Neuron (in vitro differentiated cells): ENCODE measurements around the gene CSTPP1.
"Not testable (repeated sequence)": the region's sequence is repeated elsewhere in the genome, so short reads cannot be mapped to it uniquely, and the experiment has no call there.

Experiments
- H2AFZ ChIP-seq: one replicate; pipeline ENCODE4 v1.6.1; 2013; ENCODE audit warnings: low read depth, mild to moderate bottlenecking, inconsistent platforms, low read length, moderate library complexity
- H3K27me3 ChIP-seq: one replicate; pipeline ENCODE4 v1.6.1; 2013; ENCODE audit warnings: low read length; ENCODE audit not compliant: insufficient read depth
- H3K36me3 ChIP-seq: one replicate; pipeline ENCODE4 v1.6.1; 2013; ENCODE audit warnings: low read length; ENCODE audit not compliant: insufficient read depth
- H3K4me1 ChIP-seq: one replicate; pipeline ENCODE4 v1.6.1; 2013; ENCODE audit warnings: low read length; ENCODE audit not compliant: insufficient read depth
- H3K4me3 ChIP-seq: 2 replicates; pipeline ENCODE4 v1.5.1; 2013; ENCODE audit warnings: mild to moderate bottlenecking, low read length, moderate library complexity
- H3K9me3 ChIP-seq: one replicate; pipeline ENCODE4 v1.6.1; 2013; ENCODE audit warnings: low read length

Gene CSTPP1

GRCh38 chr11:47096871-47097270 lies 160.3 kb downstream of the CSTPP1 start:
- H3K36me3 ChIP-seq, H2AFZ ChIP-seq, H3K27me3 ChIP-seq, H3K9me3 ChIP-seq, H3K4me3 ChIP-seq, H3K4me1 ChIP-seq: not testable (repeated sequence)

- not testable (repeated sequence) for H3K27me3 ChIP-seq, H3K9me3 ChIP-seq, H2AFZ ChIP-seq, H3K4me3 ChIP-seq, H3K36me3 ChIP-seq
- H3K4me1 ChIP-seq, result peaks cover 15% of the 10 kb centered on the region
Observed at GRCh38 chr11:47098223-47098622, 161.7 kb downstream of the CSTPP1 start.

GRCh38 chr11:47099214-47099917 lies 162.8 kb downstream of the CSTPP1 start:
- no peaks in the 10 kb centered on the region for H3K27me3 ChIP-seq
- no peaks in the 10 kb centered on the region for H3K36me3 ChIP-seq
- no peak overlapping the region for H2AFZ ChIP-seq
- peaks cover 24% of the 10 kb centered on the region for H3K4me1 ChIP-seq
- H3K4me3 ChIP-seq, result no peak overlapping the region
- H3K9me3 ChIP-seq, result no peaks in the 10 kb centered on the region

- Histone ChIP-seq H3K27me3 (no peaks in the 10 kb centered on the region), H3K36me3 (no peaks in the 10 kb centered on the region), H3K4me1 (peaks cover 29% of the 10 kb centered on the region), H3K9me3 (no peaks in the 10 kb centered on the region), H2AFZ (no peak overlapping the region), H3K4me3 (no peak overlapping the region)
Observed at GRCh38 chr11:47099918-47100315, 163.4 kb downstream of the CSTPP1 start.

- Histone ChIP-seq H3K27me3 (no peaks in the 10 kb centered on the region), H2AFZ (no peak overlapping the region), H3K9me3 (no peaks in the 10 kb centered on the region), H3K4me3 (no peak overlapping the region), H3K36me3 (no peaks in the 10 kb centered on the region), H3K4me1 (peaks cover 31% of the 10 kb centered on the region)
Observed at GRCh38 chr11:47101406-47101805, 164.8 kb downstream of the CSTPP1 start.

- Histone ChIP-seq H3K4me1 (peaks cover 40% of the 10 kb centered on the region), H3K9me3 (no peaks in the 10 kb centered on the region), H3K36me3 (no peaks in the 10 kb centered on the region), H2AFZ (no peak overlapping the region), H3K27me3 (no peaks in the 10 kb centered on the region), H3K4me3 (peak overlapping the region; percentile 1)
Observed at GRCh38 chr11:47104261-47104950, 167.8 kb downstream of the CSTPP1 start.

GRCh38 chr11:47105541-47105940 lies 169.0 kb downstream of the CSTPP1 start:
- Histone ChIP-seq H3K4me1 (peaks cover 41% of the 10 kb centered on the region), H3K27me3 (no peaks in the 10 kb centered on the region), H3K36me3 (no peaks in the 10 kb centered on the region), H3K9me3 (no peaks in the 10 kb centered on the region), H2AFZ (no peak overlapping the region), H3K4me3 (no peak overlapping the region)

GRCh38 chr11:47105974-47106373 lies 169.4 kb downstream of the CSTPP1 start:
- H3K27me3 ChIP-seq, result no peaks in the 10 kb centered on the region
- no peak overlapping the region for H2AFZ ChIP-seq
- no peaks in the 10 kb centered on the region for H3K36me3 ChIP-seq
- peaks cover 41% of the 10 kb centered on the region for H3K4me1 ChIP-seq
- H3K4me3 ChIP-seq, result no peak overlapping the region
- no peaks in the 10 kb centered on the region for H3K9me3 ChIP-seq

GRCh38 chr11:47106798-47107411 lies 170.3 kb downstream of the CSTPP1 start:
- Histone ChIP-seq H3K27me3 (no peaks in the 10 kb centered on the region), H3K9me3 (no peaks in the 10 kb centered on the region), H3K4me1 (peaks cover 33% of the 10 kb centered on the region), H2AFZ (no peak overlapping the region), H3K4me3 (no peak overlapping the region), H3K36me3 (no peaks in the 10 kb centered on the region)

GRCh38 chr11:47107744-47108143 lies 171.2 kb downstream of the CSTPP1 start:
- no peaks in the 10 kb centered on the region for H3K36me3 ChIP-seq
- no peaks in the 10 kb centered on the region for H3K27me3 ChIP-seq
- H3K9me3 ChIP-seq, result no peaks in the 10 kb centered on the region
- no peak overlapping the region for H3K4me3 ChIP-seq
- no peak overlapping the region for H2AFZ ChIP-seq
- H3K4me1 ChIP-seq, result peaks cover 27% of the 10 kb centered on the region

- Histone ChIP-seq H3K4me1 (peaks cover 25% of the 10 kb centered on the region), H3K36me3 (no peaks in the 10 kb centered on the region), H3K27me3 (no peaks in the 10 kb centered on the region)
Observed at GRCh38 chr11:47108214-47108613, 171.7 kb downstream of the CSTPP1 start.

GRCh38 chr11:47109051-47109726 lies 172.6 kb downstream of the CSTPP1 start:
- no peaks in the 10 kb centered on the region for H3K9me3 ChIP-seq
- H3K4me1 ChIP-seq, result peaks cover 18% of the 10 kb centered on the region
- no peak overlapping the region for H3K4me3 ChIP-seq
- no peaks in the 10 kb centered on the region for H3K36me3 ChIP-seq
- H3K27me3 ChIP-seq, result no peaks in the 10 kb centered on the region
- no peak overlapping the region for H2AFZ ChIP-seq

More at GRCh38 chr11:47108214-47108613, 171.7 kb downstream of the CSTPP1 start:
- Histone ChIP-seq H2AFZ (no peak overlapping the region), H3K4me3 (no peak overlapping the region), H3K9me3 (no peaks in the 10 kb centered on the region)

GRCh38 chr11:47109727-47110246 lies 173.2 kb downstream of the CSTPP1 start:
- Histone ChIP-seq H3K9me3 (no peaks in the 10 kb centered on the region), H3K36me3 (no peaks in the 10 kb centered on the region), H3K4me3 (no peak overlapping the region), H2AFZ (no peak overlapping the region), H3K4me1 (peaks cover 13% of the 10 kb centered on the region), H3K27me3 (no peaks in the 10 kb centered on the region)
